HFFc6 (cell line): ENCODE data around the gene DDX27. TPM values are rescaled to one million over a fixed set of nuclear protein-coding genes. Genes with fewer than 3 reads are reported as not detected.
"Not testable (repeated sequence)": the region's sequence is repeated elsewhere in the genome, so short reads cannot be mapped to it uniquely, and the experiment has no call there.

Experiments used
- DNase-seq: peaks from one replicate; pipeline ENCODE4 v3.0.0-alpha.2; 2018
- H3K27ac Mint-ChIP-seq: 2 replicates; pipeline ENCODE4 v1.8.0; 2020; ENCODE audit warnings: mild to moderate bottlenecking, mixed read lengths
- H3K27me3 Mint-ChIP-seq: 2 replicates; pipeline ENCODE4 v1.8.0; 2021; ENCODE audit warnings: mild to moderate bottlenecking, moderate library complexity, mixed read lengths; ENCODE audit not compliant: insufficient read depth
- H3K36me3 Mint-ChIP-seq: 2 replicates; pipeline ENCODE4 v1.8.0; 2021; ENCODE audit warnings: low read depth, mixed read lengths
- H3K4me1 Mint-ChIP-seq: 2 replicates; pipeline ENCODE4 v1.8.0; 2020; ENCODE audit warnings: low read depth, mixed read lengths
- H3K4me3 Mint-ChIP-seq: 2 replicates; pipeline ENCODE4 v1.8.0; 2020; ENCODE audit warnings: mild to moderate bottlenecking, moderate library complexity, mixed read lengths
- H3K9me3 Mint-ChIP-seq: 2 replicates; pipeline ENCODE4 v1.8.0; 2020; ENCODE audit warnings: mild to moderate bottlenecking, mixed read lengths
- CTCF ChIP-seq: fragments of 200-600 bp; sonication (generic); IDR thresholded peaks from 2 replicates; pipeline ENCODE4 v1.5.0; 2021; ENCODE audit warnings: antibody characterized with exemption, mild to moderate bottlenecking
- total RNA-seq, 6 experiments: library from RNA; stranded (reverse); fragmentation: NEBNext Ultra II Directional; extraction: Animal tissue kit (Norgen Biotek cat#: 25700); gene quantifications; 2 replicates in 1 of 6; 3 replicates in 5 of 6; pipeline ENCODE4 v1.2.3, GENCODE V29; 2021

Gene DDX27
- total RNA-seq, 6 experiments from 2014 or later, result 26.8 to 32.2 (median 30.5) TPM

DNA sequence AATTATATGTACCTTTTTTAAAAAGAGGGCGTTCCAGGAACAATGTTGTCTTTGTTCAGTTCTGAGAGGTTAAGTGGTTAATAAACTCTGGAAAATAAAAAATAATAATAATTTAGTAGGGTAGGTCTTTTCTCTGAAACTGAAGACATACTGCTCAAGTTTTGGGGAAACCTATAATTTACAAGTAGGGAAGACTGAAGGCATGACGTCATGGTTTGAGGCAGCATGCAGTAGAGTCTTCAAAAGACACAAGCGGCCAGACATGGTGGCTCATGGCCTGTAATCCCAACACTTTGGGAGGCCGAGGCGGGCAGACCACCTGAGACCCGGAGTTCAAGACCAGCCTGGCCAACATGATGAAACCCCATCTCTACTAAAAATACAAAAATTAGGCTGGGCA, 45.0 kb upstream of the DDX27 start:
- DNase-seq, result no peak
- no peaks in the 10 kb centered on the region; the same call in 1 of the 2 replicates for H3K4me1 Mint-ChIP-seq
- H3K27me3 Mint-ChIP-seq, result peaks cover 1% of the 10 kb centered on the region; the same call in 1 of the 2 replicates
- no peak for TF ChIP-seq CTCF
- no peak overlapping the region for H3K4me3 Mint-ChIP-seq
- H3K36me3 Mint-ChIP-seq, result peaks cover 15% of the 10 kb centered on the region
- H3K27ac Mint-ChIP-seq, result no peak overlapping the region
- H3K9me3 Mint-ChIP-seq, result no peaks in the 10 kb centered on the region

DNA sequence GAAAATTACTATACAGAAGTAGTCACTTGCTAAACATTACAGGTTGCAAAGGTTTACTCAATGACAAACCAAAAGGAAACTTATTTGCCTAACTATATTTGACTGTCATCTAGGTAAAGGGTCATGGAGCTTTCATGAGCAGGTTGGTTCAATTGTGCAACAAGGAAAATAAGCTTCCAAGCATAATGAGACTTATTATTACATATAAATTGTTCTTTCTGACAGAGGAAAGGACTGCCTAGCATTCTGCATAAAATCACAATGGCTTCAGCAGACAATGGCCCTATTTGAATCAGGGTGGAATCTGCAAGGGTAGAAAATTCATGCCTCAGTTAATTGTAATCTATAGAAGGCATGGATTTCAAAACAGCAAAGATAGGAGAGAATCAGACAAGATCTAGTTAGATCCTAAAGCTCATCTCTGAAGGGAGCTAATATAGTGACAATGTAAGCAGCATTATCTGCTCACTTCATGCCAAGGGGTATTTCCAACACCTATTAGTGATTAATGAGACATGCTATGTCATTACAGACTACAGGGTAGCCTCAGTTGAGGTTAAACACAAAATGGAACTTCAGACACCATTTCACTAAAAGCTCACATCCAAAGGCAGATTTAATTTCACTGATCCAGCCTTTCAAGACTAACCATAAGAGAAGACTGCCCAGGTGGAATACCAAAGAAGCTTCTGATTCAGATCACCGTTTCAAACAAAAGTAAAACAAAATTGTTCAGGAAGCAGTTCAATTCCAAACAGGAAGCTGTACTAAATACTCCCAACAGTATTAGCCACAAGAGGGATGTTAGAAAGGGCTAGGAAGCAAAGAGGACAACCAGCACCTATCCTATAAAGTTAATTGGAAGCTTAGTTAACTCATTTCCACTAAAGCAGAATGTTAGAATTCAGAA, 39.6 kb upstream of the DDX27 start:
- H3K4me1 Mint-ChIP-seq, result peaks cover 43% of the 10 kb centered on the region
- H3K27me3 Mint-ChIP-seq, result no peaks in the 10 kb centered on the region
- H3K4me3 Mint-ChIP-seq, result no peak overlapping the region
- no peak for DNase-seq
- H3K9me3 Mint-ChIP-seq, result no peaks in the 10 kb centered on the region
- H3K27ac Mint-ChIP-seq, result peak overlapping the region; percentile 22; the same call in 1 of the 2 replicates
- peaks cover 8% of the 10 kb centered on the region; the same call in 1 of the 2 replicates for H3K36me3 Mint-ChIP-seq
- TF ChIP-seq CTCF, result no peak

- no peaks in the 10 kb centered on the region for H3K27me3 Mint-ChIP-seq
- no peak overlapping the region for H3K27ac Mint-ChIP-seq
- DNase-seq, result no peak
- peaks cover 56% of the 10 kb centered on the region for H3K4me1 Mint-ChIP-seq
- TF ChIP-seq CTCF, result no peak
- H3K36me3 Mint-ChIP-seq, result peaks cover 14% of the 10 kb centered on the region
- no peak overlapping the region for H3K4me3 Mint-ChIP-seq
- H3K9me3 Mint-ChIP-seq, result no peaks in the 10 kb centered on the region
These were observed 37.8 kb upstream of the DDX27 start for GRCh38 chr20:49181265-49181877.

- Mint-ChIP-seq H3K27ac (no peak overlapping the region), H3K4me3 (no peak overlapping the region), H3K4me1 (peaks cover 61% of the 10 kb centered on the region), H3K36me3 (peaks cover 6% of the 10 kb centered on the region; the same call in 1 of the 2 replicates), H3K27me3 (no peaks in the 10 kb centered on the region), H3K9me3 (no peaks in the 10 kb centered on the region)
- no peak for TF ChIP-seq CTCF
- DNase-seq, result no peak
These were observed 35.8 kb upstream of the DDX27 start for GRCh38 chr20:49183444-49183843.

GRCh38 chr20:49184084-49184501, 35.1 kb upstream of the DDX27 start:
- peaks cover 61% of the 10 kb centered on the region for H3K4me1 Mint-ChIP-seq
- not testable (repeated sequence) for H3K36me3 Mint-ChIP-seq

GRCh38 chr20:49184691-49185070, 34.5 kb upstream of the DDX27 start:
- no peak for TF ChIP-seq CTCF
- no peaks in the 10 kb centered on the region for H3K27me3 Mint-ChIP-seq
- no peak overlapping the region for H3K27ac Mint-ChIP-seq
- H3K36me3 Mint-ChIP-seq, result peaks cover 6% of the 10 kb centered on the region; the same call in 1 of the 2 replicates
- DNase-seq, result no peak
- H3K9me3 Mint-ChIP-seq, result no peaks in the 10 kb centered on the region
- no peak overlapping the region for H3K4me3 Mint-ChIP-seq
- peaks cover 56% of the 10 kb centered on the region for H3K4me1 Mint-ChIP-seq

More at GRCh38 chr20:49184084-49184501, 35.1 kb upstream of the DDX27 start:
- not testable (repeated sequence) for DNase-seq, H3K27me3 Mint-ChIP-seq, H3K9me3 Mint-ChIP-seq, H3K4me3 Mint-ChIP-seq, H3K27ac Mint-ChIP-seq
